CD14-positive monocyte (primary cell): ENCODE results near the gene ANKRD53. TPM values are rescaled to one million over a fixed set of nuclear protein-coding genes. Genes with fewer than 3 reads are reported as not detected.

ENCODE experiments used
- DNase-seq, 3 donors: peaks; one replicate each; pipeline ENCODE4 v3.0.0-alpha.2; 2011 to 2022
- H2AFZ ChIP-seq: 2 replicates; pipeline ENCODE4 v1.6.0; 2012; ENCODE audit warnings: mild to moderate bottlenecking, low read depth, low read length, inconsistent platforms; ENCODE audit not compliant: insufficient read depth, poor library complexity, severe bottlenecking
- H3K27ac ChIP-seq, 2 donors: 1 replicate in 1 of 2; 2 replicates in 1 of 2; pipeline ENCODE4 v1.5.1; 2012 to 2013; ENCODE audit warnings: low read length in 2 of 2, control low read depth in 1 of 2, inconsistent platforms in 1 of 2, low read depth in 1 of 2, mild to moderate bottlenecking in 1 of 2
- H3K27me3 ChIP-seq, 2 donors: one replicate each; pipeline versions ENCODE4 v1.6.0 to v1.6.1; 2011 to 2013; ENCODE audit warnings: low read length in 2 of 2; ENCODE audit not compliant: control insufficient read depth in 2 of 2, insufficient read depth in 2 of 2
- H3K36me3 ChIP-seq, 2 donors: replicated peaks in 1 of 2; 1 replicate in 1 of 2; 2 replicates in 1 of 2; pipeline versions ENCODE4 v1.5.1 to v1.6.1; 2012 to 2013; ENCODE audit warnings: low read length in 2 of 2, control low read depth in 1 of 2, inconsistent platforms in 1 of 2, mild to moderate bottlenecking in 1 of 2; ENCODE audit not compliant: insufficient read depth in 2 of 2, control insufficient read depth in 1 of 2
- H3K4me1 ChIP-seq, 2 donors: 1 replicate in 1 of 2; 2 replicates in 1 of 2; pipeline versions ENCODE4 v1.5.1 to v1.6.1; 2012 to 2013; ENCODE audit warnings: low read length in 2 of 2, control low read depth in 1 of 2, inconsistent platforms in 1 of 2, mild to moderate bottlenecking in 1 of 2, moderate library complexity in 1 of 2; ENCODE audit not compliant: insufficient read depth in 2 of 2, control insufficient read depth in 1 of 2
- H3K4me2 ChIP-seq: replicated peaks from 2 replicates; pipeline ENCODE3; 2012; ENCODE audit warnings: low read length, moderate library complexity, mild to moderate bottlenecking; ENCODE audit not compliant: poor library complexity, severe bottlenecking; ENCODE audit errors: extremely low read depth
- H3K4me3 ChIP-seq, 3 experiments: fragments of 200-600 bp in 1 of 3; sonication (generic) in 1 of 3; replicated peaks in 1 of 3; 1 replicate in 2 of 3; 2 replicates in 1 of 3; pipeline ENCODE4 v1.5.1; 2011 to 2013; ENCODE audit warnings: low read length in 3 of 3, mild to moderate bottlenecking in 3 of 3, control low read depth in 2 of 3, low read depth in 2 of 3, inconsistent platforms in 1 of 3, moderate library complexity in 1 of 3
- H3K79me2 ChIP-seq: 2 replicates; pipeline ENCODE4 v1.6.0; 2012; ENCODE audit warnings: mild to moderate bottlenecking, control low read depth, inconsistent platforms, low read length, moderate library complexity; ENCODE audit not compliant: insufficient read depth
- H3K9ac ChIP-seq: 2 replicates; pipeline ENCODE4 v1.6.0; 2017; ENCODE audit warnings: low read length, mild to moderate bottlenecking; ENCODE audit not compliant: insufficient read depth, poor library complexity, severe bottlenecking
- H3K9me3 ChIP-seq, 2 donors: replicated peaks in 1 of 2; 1 replicate in 1 of 2; 2 replicates in 1 of 2; pipeline versions ENCODE4 v1.5.1 to v1.6.1; 2012 to 2013; ENCODE audit warnings: low read length in 2 of 2, control low read depth in 1 of 2; ENCODE audit not compliant: control insufficient read depth in 1 of 2, insufficient read depth in 1 of 2
- H4K20me1 ChIP-seq: 2 replicates; pipeline ENCODE4 v1.6.0; 2012; ENCODE audit warnings: mild to moderate bottlenecking, low read length, control low read depth, moderate library complexity; ENCODE audit not compliant: insufficient read depth
- H3K27ac Mint-ChIP-seq, 7 donors: one replicate each; pipeline ENCODE4 v1.8.0; 2020; ENCODE audit warnings: mild to moderate bottlenecking in 7 of 7, mixed read lengths in 7 of 7, moderate library complexity in 6 of 7, inconsistent platforms in 2 of 7
- H3K27me3 Mint-ChIP-seq, 3 donors: one replicate each; pipeline ENCODE4 v1.8.0; 2021 to 2022; ENCODE audit warnings: low read depth in 3 of 3, mild to moderate bottlenecking in 3 of 3, mixed read lengths in 3 of 3, moderate library complexity in 3 of 3, inconsistent platforms in 1 of 3
- H3K36me3 Mint-ChIP-seq, 2 donors: one replicate each; pipeline ENCODE4 v1.8.0; 2020; ENCODE audit warnings: mixed read lengths in 2 of 2, inconsistent platforms in 1 of 2, mild to moderate bottlenecking in 1 of 2
- H3K4me1 Mint-ChIP-seq: one replicate; pipeline ENCODE4 v1.8.0; 2020; ENCODE audit warnings: mild to moderate bottlenecking, mixed read lengths
- H3K4me3 Mint-ChIP-seq, 2 donors: one replicate each; pipeline ENCODE4 v1.8.0; 2020; ENCODE audit warnings: mild to moderate bottlenecking in 2 of 2, mixed read lengths in 2 of 2, moderate library complexity in 1 of 2
- H3K9me3 Mint-ChIP-seq, 7 donors: one replicate each; pipeline ENCODE4 v1.8.0; 2020 to 2022; ENCODE audit warnings: mixed read lengths in 7 of 7, mild to moderate bottlenecking in 6 of 7, moderate library complexity in 6 of 7, inconsistent platforms in 2 of 7
- WGBS: methylation state at CpG from one replicate; pipeline ENCODE4 v1.1.5; 2013; ENCODE audit warnings: missing lambda C conversion rate; ENCODE audit not compliant: insufficient coverage; 5-methylcytosine and 5-hydroxymethylcytosine counted together
- intact Hi-C, 2 donors: fragments of 100-400 bp; cut with micrococcal nuclease; formaldehyde crosslinking; loops; one replicate each; pipeline versions ENCODE4 v1.15.0 to v1.15.1; 2023
- polyA plus RNA-seq, 3 donors: library from polyadenylated mRNA; depleted of rRNA in 1 of 3; unstranded in 2 of 3; stranded (reverse) in 1 of 3; fragments of 300-500 nt in 2 of 3; fragments of >200 nt in 1 of 3; fragmentation: Illumina TruSeq in 2 of 3; gene quantifications; 1 replicate in 2 of 3; 2 replicates in 1 of 3; pipeline ENCODE4 v1.2.3, GENCODE V29; 2012 to 2021
- TF ChIP-seq, protein P1 (sequence below): fragments of 200-600 bp; IDR thresholded peaks from one replicate; pipeline ENCODE4 v1.8.0; 2022; ENCODE audit warnings: antibody characterized with exemption, mild to moderate bottlenecking

The ANKRD53 gene
- polyA plus RNA-seq, 3 donors = 0.12 TPM; not detected in 2

DNA sequence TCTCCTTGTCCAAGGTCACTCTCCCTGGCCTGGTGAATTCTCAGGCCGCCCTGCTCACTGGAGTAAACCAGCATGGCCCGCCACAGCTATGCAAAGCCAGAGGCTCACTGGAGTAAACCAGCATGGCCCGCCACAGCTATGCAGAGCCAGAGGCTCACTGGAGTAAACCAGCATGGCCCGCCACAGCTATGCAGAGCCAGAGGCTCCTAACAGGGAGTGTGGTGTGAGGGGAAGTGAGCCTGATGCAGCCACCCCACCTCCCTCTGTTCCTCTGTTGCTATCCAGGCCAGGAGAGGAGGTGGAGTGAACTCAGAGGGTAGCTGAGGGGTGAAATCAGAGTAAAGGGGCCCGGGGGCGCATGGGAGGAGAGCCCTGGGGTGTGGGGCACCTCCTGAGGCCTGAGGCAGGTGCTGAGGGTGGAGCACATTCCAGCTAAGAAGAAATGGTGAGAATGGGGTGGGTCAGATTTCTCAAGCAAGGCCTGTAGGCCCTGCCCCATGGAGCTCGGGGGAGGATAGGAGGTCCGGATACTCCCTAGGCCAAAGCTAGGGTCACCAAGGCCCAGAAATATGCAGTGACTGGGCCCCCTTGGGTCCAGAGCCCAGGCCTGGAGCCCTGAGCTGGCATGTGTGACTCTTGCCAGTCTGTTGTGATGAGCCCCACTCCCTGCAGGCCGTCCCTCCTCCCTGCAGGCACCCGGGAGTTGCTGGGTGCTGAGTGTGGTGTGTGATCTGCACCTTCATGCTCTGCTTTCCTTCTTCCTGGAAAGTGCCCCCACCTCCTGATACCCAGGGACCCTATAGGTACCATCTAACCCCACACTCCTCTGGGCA, 41.2 kb upstream of the ANKRD53 start:
- H3K4me2 ChIP-seq = no peak overlapping the region

DNA sequence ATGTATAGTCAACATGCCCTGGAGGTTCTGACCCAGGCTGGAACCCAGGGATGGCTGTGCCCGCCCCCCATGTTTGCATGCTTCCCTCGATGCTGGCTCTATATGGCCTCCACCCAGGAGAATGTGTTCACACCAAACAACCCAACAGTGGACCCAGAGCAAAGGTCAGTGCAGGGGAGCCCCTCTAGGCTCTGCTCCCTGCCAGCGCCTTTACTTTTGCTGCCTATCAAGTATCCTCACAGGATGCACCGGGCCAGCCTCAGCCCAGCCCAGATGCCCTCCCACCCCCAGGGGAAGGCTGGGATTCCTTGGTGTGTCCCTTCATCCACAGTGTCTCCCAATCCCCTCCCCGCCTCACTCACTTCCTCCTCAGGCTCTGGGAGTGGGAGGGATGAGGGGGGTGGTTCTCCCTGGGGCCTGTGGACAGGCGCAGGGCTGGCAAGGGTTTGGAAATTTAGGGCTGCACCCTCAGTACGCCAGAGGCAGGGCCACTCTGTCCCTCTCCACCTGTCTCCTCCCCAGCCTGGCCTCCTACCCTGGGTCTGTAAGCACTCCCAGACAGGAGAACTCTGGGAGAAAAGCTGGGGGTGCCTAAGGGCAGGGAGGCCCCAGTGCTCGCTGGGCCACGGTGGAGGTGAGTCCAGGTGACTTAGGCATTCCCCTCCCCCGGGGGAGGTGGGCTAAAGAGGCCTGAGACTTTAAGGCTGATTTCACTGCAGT, 40.4 kb upstream of the ANKRD53 start:
- H3K4me3 Mint-ChIP-seq = no peak overlapping the region
- H3K27me3 ChIP-seq = peaks cover 0 to 14% of the 10 kb centered on the region in 2 donors
- intact Hi-C loops = no loop called here
- H3K79me2 ChIP-seq = no peaks in the 10 kb centered on the region
- H3K9me3 ChIP-seq = no peaks in the 10 kb centered on the region
- H3K4me2 ChIP-seq = no peak overlapping the region
- no peak overlapping the region for H2AFZ ChIP-seq
- no peaks in the 10 kb centered on the region for H4K20me1 ChIP-seq
- peak in 1 of 3 donors; percentile 0 for DNase-seq
- no peaks in the 10 kb centered on the region for H3K4me1 ChIP-seq
- TF ChIP-seq, protein P1, sequence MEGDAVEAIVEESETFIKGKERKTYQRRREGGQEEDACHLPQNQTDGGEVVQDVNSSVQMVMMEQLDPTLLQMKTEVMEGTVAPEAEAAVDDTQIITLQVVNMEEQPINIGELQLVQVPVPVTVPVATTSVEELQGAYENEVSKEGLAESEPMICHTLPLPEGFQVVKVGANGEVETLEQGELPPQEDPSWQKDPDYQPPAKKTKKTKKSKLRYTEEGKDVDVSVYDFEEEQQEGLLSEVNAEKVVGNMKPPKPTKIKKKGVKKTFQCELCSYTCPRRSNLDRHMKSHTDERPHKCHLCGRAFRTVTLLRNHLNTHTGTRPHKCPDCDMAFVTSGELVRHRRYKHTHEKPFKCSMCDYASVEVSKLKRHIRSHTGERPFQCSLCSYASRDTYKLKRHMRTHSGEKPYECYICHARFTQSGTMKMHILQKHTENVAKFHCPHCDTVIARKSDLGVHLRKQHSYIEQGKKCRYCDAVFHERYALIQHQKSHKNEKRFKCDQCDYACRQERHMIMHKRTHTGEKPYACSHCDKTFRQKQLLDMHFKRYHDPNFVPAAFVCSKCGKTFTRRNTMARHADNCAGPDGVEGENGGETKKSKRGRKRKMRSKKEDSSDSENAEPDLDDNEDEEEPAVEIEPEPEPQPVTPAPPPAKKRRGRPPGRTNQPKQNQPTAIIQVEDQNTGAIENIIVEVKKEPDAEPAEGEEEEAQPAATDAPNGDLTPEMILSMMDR = no peak
- peaks cover 16 to 39% (median 25%) of the 10 kb centered on the region in 3 donors for H3K27me3 Mint-ChIP-seq
- H3K9ac ChIP-seq = no peak overlapping the region
- no peaks in the 10 kb centered on the region for H3K36me3 Mint-ChIP-seq
- WGBS = 80% methylated on average over 2 of the region's 10 CpGs
- no peaks in the 10 kb centered on the region for H3K4me1 Mint-ChIP-seq
- H3K9me3 Mint-ChIP-seq = no peaks in the 10 kb centered on the region
- no peak overlapping the region for H3K4me3 ChIP-seq
- no peak overlapping the region for H3K27ac ChIP-seq
- H3K27ac Mint-ChIP-seq = no peak overlapping the region
- no peaks in the 10 kb centered on the region for H3K36me3 ChIP-seq

More for the DNA sequence above, 41.2 kb upstream of the ANKRD53 start:
- intact Hi-C loops = no loop called here
- H3K27ac ChIP-seq = no peak overlapping the region
- Mint-ChIP-seq H3K36me3 (no peaks in the 10 kb centered on the region), H3K4me1 (no peaks in the 10 kb centered on the region), H3K9me3 (no peaks in the 10 kb centered on the region), H3K4me3 (no peak overlapping the region), H3K27me3 (peaks cover 16 to 39% (median 28%) of the 10 kb centered on the region in 3 donors), H3K27ac (no peak overlapping the region)
- H4K20me1 ChIP-seq = no peaks in the 10 kb centered on the region
- H3K27me3 ChIP-seq = peaks cover 0 to 14% of the 10 kb centered on the region in 2 donors
- H3K9me3 ChIP-seq = no peaks in the 10 kb centered on the region
- DNase-seq = peak in 1 of 3 donors; percentile 1
- WGBS = 83% methylated on average over 5 of the region's 10 CpGs
- no peak overlapping the region for H3K9ac ChIP-seq
- H3K4me1 ChIP-seq = no peaks in the 10 kb centered on the region
- H3K36me3 ChIP-seq = no peaks in the 10 kb centered on the region
- no peak overlapping the region for H3K4me3 ChIP-seq
- no peak overlapping the region for H2AFZ ChIP-seq
- TF ChIP-seq, protein P1 = no peak
- H3K79me2 ChIP-seq = no peaks in the 10 kb centered on the region
